Stomach (tissue), 9 donors: ENCODE results near the gene ABCB4. TPM values are rescaled to one million over a fixed set of nuclear protein-coding genes. Genes with fewer than 3 reads are reported as not detected.

Source experiments
- DNase-seq, 2 donors: peaks; one replicate each; pipeline versions ENCODE4 v3.0.0 to v3.0.0-alpha.2; 2013 to 2019
- H3K27ac ChIP-seq, 5 donors: fragments of 200-600 bp in 4 of 5; sonication (generic) in 4 of 5; one replicate each; pipeline ENCODE4 v1.5.1; 2013 to 2019; ENCODE audit warnings: mild to moderate bottlenecking in 1 of 5, moderate library complexity in 1 of 5
- H3K27me3 ChIP-seq, 3 donors: fragments of 200-600 bp; sonication (generic); one replicate each; pipeline ENCODE4 v1.5.1; 2017 to 2019; ENCODE audit warnings: mixed run types in 1 of 3
- H3K36me3 ChIP-seq, 4 donors: fragments of 200-600 bp; sonication (generic); 1 replicate in 3 of 4; 2 replicates in 1 of 4; pipeline ENCODE4 v1.5.1; 2016 to 2019
- H3K4me1 ChIP-seq, 4 donors: fragments of 200-600 bp; sonication (generic); one replicate each; pipeline ENCODE4 v1.5.1; 2016 to 2019
- H3K4me3 ChIP-seq, 4 donors: fragments of 200-600 bp; sonication (generic) in 3 of 4; one replicate each; pipeline ENCODE4 v1.5.1; 2016 to 2019; ENCODE audit warnings: mild to moderate bottlenecking in 1 of 4
- H3K9me3 ChIP-seq, 4 donors: fragments of 200-600 bp; sonication (generic); one replicate each; pipeline ENCODE4 v1.5.1; 2016 to 2019
- CTCF ChIP-seq, 7 experiments: fragments of 450-650 bp in 4 of 7; fragments of 200-600 bp in 3 of 7; sonication (generic) in 3 of 7; IDR thresholded peaks; one replicate each; pipeline ENCODE4 v1.5.1; 2016 to 2019; ENCODE audit warnings: antibody characterized with exemption in 7 of 7, control low read depth in 2 of 7, mild to moderate bottlenecking in 1 of 7
- EP300 ChIP-seq: sonication (generic); formaldehyde crosslinking; IDR thresholded peaks from one replicate; pipeline ENCODE4 v1.6.1; 2017; ENCODE audit warnings: antibody characterized with exemption
- POLR2A ChIP-seq, 4 donors: fragments of 450-650 bp; IDR thresholded peaks; one replicate each; pipeline ENCODE4 v1.6.1; 2016; ENCODE audit warnings: antibody characterized with exemption in 4 of 4, control low read depth in 2 of 4, mild to moderate bottlenecking in 1 of 4, moderate library complexity in 1 of 4
- POLR2AphosphoS5 ChIP-seq, 3 donors: sonication (generic); formaldehyde crosslinking; IDR thresholded peaks; one replicate each; pipeline ENCODE4 v1.6.1; 2016; ENCODE audit warnings: antibody characterized with exemption in 3 of 3
- WGBS, 5 donors: extraction: QIAGEN DNeasy Blood & Tissue Kit in 3 of 5; methylation state at CpG; one replicate each; pipeline versions ENCODE4 v1.1.5 to v1.1.7; 2013 to 2018; 5-methylcytosine and 5-hydroxymethylcytosine counted together
- intact Hi-C: fragments of 100-400 bp; cut with DNase I; formaldehyde crosslinking; loops from one replicate; pipeline ENCODE4 v1.15.1; 2023; ENCODE audit warnings: low total_unique reads
- polyA plus RNA-seq, 3 donors: library from polyadenylated mRNA; stranded (reverse); fragments of 200-250 nt; gene quantifications; one replicate each; pipeline ENCODE4 v1.2.3, GENCODE V29; 2013
- total RNA-seq, 5 donors: library from RNA; depleted of rRNA; stranded (reverse); fragments of >200 nt; gene quantifications; one replicate each; pipeline versions ENCODE4 v1.1.0 to v1.2.3, GENCODE V29; 2014 to 2016
- donor health status: healthy with polysubstance abuse.
- donor health status: Bipolar disorder and iron deficiency.
- donor health status: healthy.

The ABCB4 gene
- total and polyA plus RNA-seq, 8 donors, result 0.25 to 1.5 (median 1.0) TPM; not detected in 5

GRCh38 chr7:87507446-87507845, 32.0 kb upstream of the ABCB4 start:
- DNase-seq, result no peak

GRCh38 chr7:87506246-87507180, 31.0 kb upstream of the ABCB4 start:
- H3K9me3 ChIP-seq, result no peaks in the 10 kb centered on the region
- H3K4me3 ChIP-seq, result no peak overlapping the region
- no peaks in the 10 kb centered on the region for H3K4me1 ChIP-seq
- TF ChIP-seq CTCF (IDR thresholded peaks at IDR 0.05), result peak in 1 of 7 experiments; percentile 11
- TF ChIP-seq POLR2AphosphoS5 (IDR thresholded peaks at IDR 0.05), result no peak
- no peaks in the 10 kb centered on the region for H3K36me3 ChIP-seq
- intact Hi-C loops, result no loop called here
- no peaks in the 10 kb centered on the region for H3K27me3 ChIP-seq
- H3K27ac ChIP-seq, result no peak overlapping the region
- DNase-seq, result peak in 1 of 2 donors; percentile 29
- 37 to 77% (median 53%) methylated on average over 3 of the region's 3 CpGs for WGBS, 5 donors

More at GRCh38 chr7:87507446-87507845, 32.0 kb upstream of the ABCB4 start:
- intact Hi-C loops, result no loop called here
- Histone ChIP-seq H3K9me3 (no peaks in the 10 kb centered on the region), H3K27ac (no peak overlapping the region), H3K27me3 (no peaks in the 10 kb centered on the region), H3K36me3 (no peaks in the 10 kb centered on the region), H3K4me1 (no peaks in the 10 kb centered on the region), H3K4me3 (no peak overlapping the region)
- TF ChIP-seq POLR2A (IDR thresholded peaks at IDR 0.05), result no peak
- no peak for TF ChIP-seq CTCF (IDR thresholded peaks at IDR 0.05)
- TF ChIP-seq POLR2AphosphoS5 (IDR thresholded peaks at IDR 0.05), result no peak
- TF ChIP-seq EP300, result no peak
- 17 to 55% (median 44%) methylated on average over 3 of the region's 3 CpGs for WGBS, 5 donors

GRCh38 chr7:87505557-87506245, 30.2 kb upstream of the ABCB4 start:
- DNase-seq, result no peak
- Histone ChIP-seq H3K9me3 (no peaks in the 10 kb centered on the region), H3K27me3 (no peaks in the 10 kb centered on the region), H3K4me3 (no peak overlapping the region), H3K4me1 (no peaks in the 10 kb centered on the region), H3K36me3 (no peaks in the 10 kb centered on the region), H3K27ac (no peak overlapping the region)
- 68 to 77% (median 73%) methylated on average over 5 of the region's 5 CpGs for WGBS, 5 donors
- intact Hi-C loops, result no loop called here
- TF ChIP-seq CTCF (IDR thresholded peaks at IDR 0.05), result no peak
- no peak for TF ChIP-seq POLR2AphosphoS5 (IDR thresholded peaks at IDR 0.05)
- TF ChIP-seq EP300, result no peak
- TF ChIP-seq POLR2A (IDR thresholded peaks at IDR 0.05), result no peak

- H3K9me3 ChIP-seq, result no peaks in the 10 kb centered on the region
- H3K27me3 ChIP-seq, result no peaks in the 10 kb centered on the region
- no peak overlapping the region for H3K4me3 ChIP-seq
- H3K4me1 ChIP-seq, result no peaks in the 10 kb centered on the region
- H3K36me3 ChIP-seq, result no peaks in the 10 kb centered on the region
- intact Hi-C loops, result no loop called here
- no peak overlapping the region for H3K27ac ChIP-seq
- 72 to 79% (median 74%) methylated on average over 5 of the region's 5 CpGs for WGBS, 5 donors
- no peak for DNase-seq
- TF ChIP-seq EP300 (no peak), POLR2AphosphoS5 (IDR thresholded peaks at IDR 0.05) (no peak), POLR2A (IDR thresholded peaks at IDR 0.05) (no peak), CTCF (IDR thresholded peaks at IDR 0.05) (no peak)
Measured at GRCh38 chr7:87505122-87505521, 29.6 kb upstream of the ABCB4 start.
